HL-60 (cell line): Measurements from ENCODE around the gene NCBP2.

Source experiments
- DNase-seq, 2 experiments: peaks; one replicate each; pipeline ENCODE4 v3.0.0-alpha.2; 2010 to 2020; ENCODE audit warnings: low read depth in 1 of 2, low spot score in 1 of 2
- H3K27ac ChIP-seq: fragments of 250-450 bp; sonication (Bioruptor Pico); replicated peaks from 2 replicates; pipeline ENCODE4 v1.5.1; 2020; ENCODE audit warnings: mild to moderate bottlenecking, moderate library complexity
- H3K27me3 ChIP-seq: fragments of 250-450 bp; sonication (Bioruptor Pico); 2 replicates; pipeline ENCODE4 v1.5.1; 2021; ENCODE audit warnings: mild to moderate bottlenecking, moderate library complexity; ENCODE audit not compliant: insufficient read depth, poor library complexity, severe bottlenecking
- H3K4me3 ChIP-seq: replicated peaks from 2 replicates; pipeline ENCODE4 v1.5.1; 2011; ENCODE audit warnings: mild to moderate bottlenecking, control low read depth, low read length; ENCODE audit not compliant: insufficient read depth
- GABPA ChIP-seq: IDR thresholded peaks from 2 replicates; pipeline ENCODE4 v1.6.1; 2012; ENCODE audit warnings: low read depth
- POLR2AphosphoS5 ChIP-seq: IDR thresholded peaks from 2 replicates; pipeline ENCODE4 v1.6.1; 2012; ENCODE audit warnings: low read depth
- SPI1 ChIP-seq: IDR thresholded peaks from 2 replicates; pipeline ENCODE4 v1.6.1; 2012; ENCODE audit warnings: low read depth, mild to moderate bottlenecking, borderline replicate concordance
- long read RNA-seq: library from polyadenylated mRNA; unstranded; transcript quantifications from one replicate; pipeline ENCODE4 v2.0.0, GENCODE V29; 2020
- TF ChIP-seq, protein P1 (sequence below): IDR thresholded peaks from 2 replicates; pipeline ENCODE4 v1.6.1; 2012; ENCODE audit warnings: low read depth; ENCODE audit not compliant: insufficient replicate concordance
- TF ChIP-seq, protein P2 (sequence below): IDR thresholded peaks from one replicate; pipeline ENCODE4 v1.5.1; 2011; ENCODE audit warnings: low read length, control low read depth, inconsistent platforms; ENCODE audit not compliant: insufficient read depth

The NCBP2 gene
- long read RNA-seq, transcript NCBP2-205 (4 exons, 2,220 nt), result minor isoform, 79 of 425 reads
- long read RNA-seq, transcript NCBP2-201 (4 exons, 2,169 nt), result major isoform, 268 of 425 reads
- long read RNA-seq, transcript NCBP2-207 (4 exons, 1,133 nt), result minor isoform, 34 of 425 reads
- long read RNA-seq, transcript NCBP2-211 (3 exons, 1,096 nt), result minor isoform, 14 of 425 reads
- long read RNA-seq, partial matches to known transcripts, result 8 of 425 reads
- long read RNA-seq, other reads (novel, unspliced or antisense), result 14 of 425 reads

DNA sequence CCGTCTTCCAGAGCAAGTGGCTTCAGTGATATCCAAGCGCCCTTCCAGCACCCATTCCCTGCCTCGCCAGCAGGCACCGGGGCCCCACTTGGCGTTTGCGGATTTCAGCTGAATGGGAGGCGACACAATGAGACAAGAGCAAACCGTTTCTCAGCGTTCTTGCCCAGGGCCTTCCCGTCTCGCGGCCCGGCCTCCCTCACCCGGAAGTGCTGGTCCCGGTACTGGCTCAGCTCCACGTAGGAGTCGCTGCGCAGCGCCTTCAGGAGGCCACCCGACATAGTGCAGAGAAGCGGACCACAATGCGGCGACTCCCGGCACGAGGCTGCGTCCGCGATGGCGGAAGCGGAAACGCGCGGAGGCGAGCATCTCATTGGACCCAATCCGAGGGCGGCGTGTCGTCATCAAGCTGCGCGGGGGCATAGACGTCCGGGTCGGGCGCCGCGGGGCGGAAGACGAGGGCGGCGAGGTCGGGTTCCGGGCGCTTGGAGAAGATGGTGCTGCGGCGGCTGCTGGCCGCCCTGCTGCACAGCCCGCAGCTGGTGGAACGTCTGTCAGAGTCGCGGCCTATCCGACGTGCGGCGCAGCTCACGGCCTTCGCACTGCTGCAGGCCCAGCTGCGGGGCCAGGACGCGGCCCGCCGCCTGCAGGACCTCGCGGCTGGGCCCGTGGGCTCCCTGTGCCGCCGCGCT is at the start of gene NCBP2:
TSS of gene NCBP2 (minus strand) at position 303 of the 689 bp plus-strand sequence. CDS start at position 278, 25 bp downstream.
- Histone ChIP-seq H3K27me3 (no peaks in the 10 kb centered on the region), H3K27ac (peak within 1 kb of the TSS; percentile 96), H3K4me3 (peak within 1 kb of the TSS; percentile 83)
- peak; percentile 99 for DNase-seq
- TF ChIP-seq GABPA (peak; percentile 85), SPI1 (peak; percentile 22; the same call in 1 of the 2 replicates), POLR2AphosphoS5 (peak; percentile 95)
- TF ChIP-seq, protein P1, sequence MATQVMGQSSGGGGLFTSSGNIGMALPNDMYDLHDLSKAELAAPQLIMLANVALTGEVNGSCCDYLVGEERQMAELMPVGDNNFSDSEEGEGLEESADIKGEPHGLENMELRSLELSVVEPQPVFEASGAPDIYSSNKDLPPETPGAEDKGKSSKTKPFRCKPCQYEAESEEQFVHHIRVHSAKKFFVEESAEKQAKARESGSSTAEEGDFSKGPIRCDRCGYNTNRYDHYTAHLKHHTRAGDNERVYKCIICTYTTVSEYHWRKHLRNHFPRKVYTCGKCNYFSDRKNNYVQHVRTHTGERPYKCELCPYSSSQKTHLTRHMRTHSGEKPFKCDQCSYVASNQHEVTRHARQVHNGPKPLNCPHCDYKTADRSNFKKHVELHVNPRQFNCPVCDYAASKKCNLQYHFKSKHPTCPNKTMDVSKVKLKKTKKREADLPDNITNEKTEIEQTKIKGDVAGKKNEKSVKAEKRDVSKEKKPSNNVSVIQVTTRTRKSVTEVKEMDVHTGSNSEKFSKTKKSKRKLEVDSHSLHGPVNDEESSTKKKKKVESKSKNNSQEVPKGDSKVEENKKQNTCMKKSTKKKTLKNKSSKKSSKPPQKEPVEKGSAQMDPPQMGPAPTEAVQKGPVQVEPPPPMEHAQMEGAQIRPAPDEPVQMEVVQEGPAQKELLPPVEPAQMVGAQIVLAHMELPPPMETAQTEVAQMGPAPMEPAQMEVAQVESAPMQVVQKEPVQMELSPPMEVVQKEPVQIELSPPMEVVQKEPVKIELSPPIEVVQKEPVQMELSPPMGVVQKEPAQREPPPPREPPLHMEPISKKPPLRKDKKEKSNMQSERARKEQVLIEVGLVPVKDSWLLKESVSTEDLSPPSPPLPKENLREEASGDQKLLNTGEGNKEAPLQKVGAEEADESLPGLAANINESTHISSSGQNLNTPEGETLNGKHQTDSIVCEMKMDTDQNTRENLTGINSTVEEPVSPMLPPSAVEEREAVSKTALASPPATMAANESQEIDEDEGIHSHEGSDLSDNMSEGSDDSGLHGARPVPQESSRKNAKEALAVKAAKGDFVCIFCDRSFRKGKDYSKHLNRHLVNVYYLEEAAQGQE, result peak; percentile 24
- TF ChIP-seq, protein P2, sequence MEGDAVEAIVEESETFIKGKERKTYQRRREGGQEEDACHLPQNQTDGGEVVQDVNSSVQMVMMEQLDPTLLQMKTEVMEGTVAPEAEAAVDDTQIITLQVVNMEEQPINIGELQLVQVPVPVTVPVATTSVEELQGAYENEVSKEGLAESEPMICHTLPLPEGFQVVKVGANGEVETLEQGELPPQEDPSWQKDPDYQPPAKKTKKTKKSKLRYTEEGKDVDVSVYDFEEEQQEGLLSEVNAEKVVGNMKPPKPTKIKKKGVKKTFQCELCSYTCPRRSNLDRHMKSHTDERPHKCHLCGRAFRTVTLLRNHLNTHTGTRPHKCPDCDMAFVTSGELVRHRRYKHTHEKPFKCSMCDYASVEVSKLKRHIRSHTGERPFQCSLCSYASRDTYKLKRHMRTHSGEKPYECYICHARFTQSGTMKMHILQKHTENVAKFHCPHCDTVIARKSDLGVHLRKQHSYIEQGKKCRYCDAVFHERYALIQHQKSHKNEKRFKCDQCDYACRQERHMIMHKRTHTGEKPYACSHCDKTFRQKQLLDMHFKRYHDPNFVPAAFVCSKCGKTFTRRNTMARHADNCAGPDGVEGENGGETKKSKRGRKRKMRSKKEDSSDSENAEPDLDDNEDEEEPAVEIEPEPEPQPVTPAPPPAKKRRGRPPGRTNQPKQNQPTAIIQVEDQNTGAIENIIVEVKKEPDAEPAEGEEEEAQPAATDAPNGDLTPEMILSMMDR, result peak; percentile 54

DNA sequence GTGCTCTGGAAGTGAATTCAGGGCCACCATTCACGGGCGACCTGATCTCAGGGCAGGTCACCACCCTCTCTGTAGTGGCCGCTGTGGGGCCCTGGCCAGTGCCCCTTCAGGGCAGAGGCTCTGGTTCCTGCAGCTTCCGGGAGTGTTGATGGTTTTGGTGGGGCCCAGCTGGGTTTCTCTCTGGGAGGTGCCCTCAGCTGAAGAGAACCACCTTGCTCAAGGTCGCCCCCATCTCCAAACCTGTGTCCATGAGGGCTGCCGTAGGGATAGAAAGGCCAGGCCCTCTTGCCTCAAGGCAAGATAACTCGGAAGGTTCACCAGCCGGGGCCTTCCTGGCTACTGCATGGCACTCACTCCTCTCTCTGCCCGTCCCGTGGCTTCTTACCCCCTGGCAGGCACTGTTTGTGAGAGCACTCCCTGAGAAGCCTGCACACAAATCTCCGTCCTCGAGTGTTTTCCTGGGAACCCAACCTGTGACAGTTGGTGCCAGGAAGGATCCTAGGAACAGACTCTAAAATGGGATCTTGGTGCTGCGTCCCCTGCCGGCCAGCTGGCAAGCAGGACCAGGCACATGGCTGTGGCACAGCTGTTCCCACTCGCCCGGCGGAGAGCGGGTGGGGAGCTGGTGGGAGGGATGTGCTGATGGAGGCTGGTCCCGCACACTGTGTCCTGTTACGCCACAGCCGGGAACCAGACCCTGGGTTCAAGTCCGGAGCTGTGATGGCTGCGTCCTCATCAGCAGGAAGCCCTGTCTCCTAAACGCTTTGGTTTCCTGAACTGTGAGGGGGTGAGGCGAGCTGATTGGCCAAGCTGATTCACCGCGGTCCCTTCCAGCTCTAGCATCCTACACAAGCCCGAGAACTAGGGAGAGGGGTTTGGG is 49.5 kb upstream of the NCBP2 start:
- TF ChIP-seq GABPA, result no peak
- TF ChIP-seq, protein P1, result no peak
- no peak for TF ChIP-seq SPI1
- no peak for TF ChIP-seq POLR2AphosphoS5
- TF ChIP-seq, protein P2, result no peak
- Histone ChIP-seq H3K4me3 (no peak overlapping the region), H3K27ac (no peak overlapping the region), H3K27me3 (no peaks in the 10 kb centered on the region)
- DNase-seq, result no peak

DNA sequence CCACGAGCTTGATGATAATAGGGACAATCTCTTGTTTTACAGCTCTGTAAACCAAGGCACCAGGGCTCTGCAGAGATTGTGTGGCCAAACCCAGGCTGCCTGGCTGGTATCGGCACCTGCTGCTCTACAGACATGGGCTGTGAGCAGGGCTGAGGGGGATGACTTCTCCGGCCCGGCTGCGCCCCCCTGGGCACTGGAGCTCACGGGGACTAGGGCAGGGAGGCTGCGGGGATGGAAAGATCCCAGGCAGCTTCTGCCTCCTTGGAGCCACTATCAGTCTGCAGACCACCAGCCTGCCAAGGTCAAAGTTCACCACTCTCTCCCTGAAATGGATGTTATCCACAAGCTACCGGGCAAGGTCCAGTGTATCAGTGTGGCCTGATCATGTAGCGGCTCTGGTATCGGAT is 48.3 kb upstream of the NCBP2 start:
- H3K4me3 ChIP-seq, result no peak overlapping the region
- TF ChIP-seq, protein P1, result no peak
- TF ChIP-seq SPI1 (no peak), GABPA (no peak), POLR2AphosphoS5 (no peak)
- TF ChIP-seq, protein P2, result no peak
- no peak for DNase-seq
- no peaks in the 10 kb centered on the region for H3K27me3 ChIP-seq
- H3K27ac ChIP-seq, result no peak overlapping the region
